GM19023 (cell line): Measurements from ENCODE around the gene INHBB.

Experiments used
- ATAC-seq: cut with Tn5 transposase; IDR thresholded peaks from one replicate; pipeline ENCODE4 v1.9.1; 2021; ENCODE audit warnings: mild to moderate bottlenecking, moderate library complexity; ENCODE audit not compliant: unreplicated experiment

INHBB gene

DNA sequence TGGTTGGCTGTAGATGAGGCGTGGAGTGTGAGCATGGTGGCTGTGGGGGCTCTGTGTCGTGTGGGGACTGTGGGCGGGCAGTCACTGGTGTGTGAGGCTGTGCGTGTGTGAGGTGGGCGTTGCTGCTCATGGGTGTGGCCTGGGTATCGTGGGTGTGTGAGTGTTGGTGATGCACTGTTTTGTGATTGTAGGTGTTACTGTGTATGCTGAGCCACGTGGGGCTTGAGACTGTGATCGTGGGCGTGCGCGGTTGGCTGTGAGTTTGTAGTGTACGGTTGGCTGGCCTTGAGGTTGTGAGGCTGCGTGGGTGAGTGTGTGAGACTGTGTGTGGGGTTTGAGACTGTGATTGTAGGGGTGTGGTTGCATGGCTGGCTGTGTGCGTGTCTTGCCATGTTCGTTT lies 8.5 kb downstream of the INHBB start:
- ATAC-seq, result no peak

DNA sequence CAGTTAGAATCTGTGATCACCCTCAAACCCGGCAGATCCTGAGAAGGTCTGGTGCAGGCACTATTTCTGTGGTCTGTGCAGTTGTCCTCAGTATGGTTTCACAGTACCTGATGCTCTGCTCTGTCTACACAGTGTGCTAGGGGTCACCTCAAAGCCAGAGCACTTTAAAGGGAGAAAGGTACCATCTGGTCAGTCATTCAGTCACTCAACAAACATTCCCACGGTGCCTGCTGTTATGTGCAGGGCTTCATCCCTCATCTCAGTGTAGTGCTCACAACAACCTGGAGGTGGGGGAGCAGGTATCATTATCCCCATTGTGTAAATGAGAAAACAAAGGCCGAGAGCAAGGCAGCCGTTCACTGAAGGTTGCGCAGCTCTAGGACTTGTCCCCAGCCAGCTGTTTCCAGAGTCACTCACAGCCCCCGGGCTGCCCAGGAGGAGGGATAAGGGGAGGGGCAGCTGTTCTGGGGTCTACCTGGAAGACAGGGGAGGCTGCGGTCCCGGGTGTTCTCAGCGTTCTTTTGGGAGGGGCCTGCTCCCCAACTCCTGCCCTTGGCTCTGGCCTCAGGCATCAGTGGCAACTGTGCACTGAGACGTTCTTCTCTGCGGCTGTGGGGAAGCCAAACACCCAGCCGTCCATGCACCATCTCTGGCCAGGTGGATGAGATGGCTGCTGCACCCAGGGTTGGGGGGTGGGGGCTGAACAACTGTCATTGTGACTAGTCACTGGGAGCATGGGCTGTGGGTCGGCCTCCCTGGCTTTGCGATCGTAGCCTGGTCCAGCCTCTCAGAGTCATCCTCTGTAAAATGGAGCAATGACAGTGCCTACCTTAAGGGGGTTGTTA lies 9.2 kb downstream of the INHBB start:
- no peak for ATAC-seq

DNA sequence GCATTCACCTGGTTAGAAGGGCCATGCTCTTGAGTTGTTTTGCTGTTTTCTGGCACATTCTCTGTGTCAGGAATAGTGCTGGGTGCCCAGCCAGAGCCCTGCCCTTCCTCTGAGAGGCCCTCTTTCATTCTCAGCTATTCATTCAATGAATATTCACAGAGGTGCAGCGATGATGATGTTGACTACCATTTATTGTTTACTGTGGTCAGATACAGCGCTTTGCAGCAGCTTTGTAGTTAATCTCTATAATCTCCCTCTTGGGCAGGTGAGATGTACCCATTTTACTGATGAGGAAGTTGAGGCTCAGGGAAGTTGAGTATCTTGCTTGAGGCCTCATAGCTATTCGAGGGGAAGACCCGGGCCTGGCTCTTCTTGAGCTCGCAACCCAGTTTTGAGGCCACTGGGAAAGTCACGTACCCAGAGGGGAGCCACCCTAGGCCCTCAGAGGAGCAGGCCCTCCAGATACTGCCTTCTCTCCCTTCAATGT lies 9.9 kb downstream of the INHBB start:
- ATAC-seq, result no peak

DNA sequence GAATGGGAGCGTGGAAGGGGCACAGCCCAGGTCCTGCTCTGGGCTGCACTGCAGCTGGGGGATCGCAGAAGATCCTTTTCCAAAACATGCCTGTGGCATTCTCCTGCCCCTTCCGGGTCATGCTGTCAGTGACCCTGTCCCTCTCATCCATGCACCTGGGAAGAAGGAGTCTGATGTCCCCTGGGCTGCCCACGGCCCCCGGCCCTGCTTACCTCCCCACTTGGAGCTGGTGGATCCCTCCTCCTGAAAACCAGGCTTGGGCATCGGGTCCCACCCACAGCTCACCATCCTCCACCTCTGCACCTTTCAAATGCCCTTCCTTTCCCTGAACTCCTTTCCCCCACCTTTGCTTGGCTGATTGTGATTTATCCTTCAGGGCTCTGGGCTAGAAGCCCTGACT lies 11.8 kb downstream of the INHBB start:
- ATAC-seq, result no peak

DNA sequence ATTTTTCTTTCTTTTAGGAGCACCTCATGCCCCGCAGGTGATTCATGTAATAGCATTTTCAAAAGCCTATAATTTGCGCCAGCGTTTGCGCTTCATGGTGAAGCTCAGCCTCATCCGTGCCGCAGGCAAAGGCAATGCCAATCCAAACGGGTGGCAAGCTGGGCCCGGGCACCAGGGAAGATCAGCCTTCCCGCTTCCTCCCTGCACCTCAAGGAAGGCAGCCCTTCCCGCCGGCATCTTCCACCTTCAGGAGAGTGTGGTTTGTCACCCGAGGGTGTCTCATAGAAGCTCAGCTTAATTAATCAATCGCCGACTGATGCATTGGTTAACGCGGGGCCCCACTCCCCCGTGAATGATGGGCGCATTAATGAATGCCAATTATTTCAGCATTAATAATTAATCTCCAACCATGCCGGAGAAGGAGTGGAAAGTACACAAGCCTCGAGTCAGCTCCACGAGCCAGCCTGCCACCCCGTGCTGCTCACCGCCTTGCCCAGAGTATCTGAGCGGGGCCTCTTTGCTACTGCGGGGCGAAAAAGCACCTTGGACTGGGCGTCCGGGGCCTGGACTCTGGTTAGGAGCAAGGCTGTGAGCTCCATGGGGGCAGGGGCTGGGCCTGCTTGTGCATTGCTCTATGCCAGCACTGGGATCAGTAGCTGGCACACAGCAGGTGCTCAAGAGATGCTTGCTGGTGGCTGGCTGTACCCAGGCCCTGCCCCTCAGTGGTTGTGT lies 13.0 kb downstream of the INHBB start:
- no peak for ATAC-seq

DNA sequence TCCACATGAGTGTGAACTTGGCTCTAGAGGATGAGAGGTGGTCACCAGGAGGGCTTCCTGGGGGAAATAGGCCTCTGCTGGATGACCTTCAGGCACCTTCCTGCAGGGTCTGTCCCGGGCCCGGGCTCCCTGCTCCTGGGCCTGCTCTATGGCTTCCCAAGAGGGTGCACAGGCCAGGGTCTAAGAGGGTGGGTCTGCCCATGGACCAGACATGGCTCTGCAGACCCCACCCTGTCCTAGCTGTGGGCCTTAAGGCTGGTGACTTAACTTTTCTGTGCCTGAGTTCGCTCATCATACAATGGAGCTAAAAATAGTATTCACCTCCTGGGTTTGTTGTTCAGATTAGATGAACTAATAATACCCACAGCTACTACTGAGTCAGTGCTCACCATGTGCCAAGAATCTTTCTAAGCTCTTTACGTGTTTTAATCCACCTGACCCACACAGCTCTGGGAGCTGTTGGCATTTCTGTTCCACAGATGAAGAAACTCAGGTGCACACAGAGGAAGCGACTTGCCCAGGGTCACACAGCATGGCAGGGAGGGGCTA lies 14.4 kb downstream of the INHBB start:
- no peak for ATAC-seq

DNA sequence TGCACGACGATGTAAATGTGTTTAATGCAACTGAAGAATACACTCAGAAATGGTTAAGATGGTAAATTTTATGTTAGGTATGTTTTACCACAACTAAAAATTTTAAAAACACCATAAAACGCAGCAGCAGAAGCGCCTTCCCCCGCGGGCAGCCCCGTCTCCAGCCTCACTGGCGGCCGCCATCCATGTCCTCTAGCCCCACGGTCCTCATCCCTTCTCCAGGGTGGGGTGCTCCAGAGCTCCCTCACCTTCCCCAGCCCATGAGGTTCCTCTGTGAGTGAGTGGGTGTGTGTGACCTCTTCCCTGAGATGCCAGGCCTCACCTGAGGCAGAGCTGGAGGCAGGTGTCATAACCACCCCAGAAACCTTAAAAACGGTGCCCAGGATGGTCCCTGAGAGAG lies 17.0 kb downstream of the INHBB start:
- no peak for ATAC-seq

DNA sequence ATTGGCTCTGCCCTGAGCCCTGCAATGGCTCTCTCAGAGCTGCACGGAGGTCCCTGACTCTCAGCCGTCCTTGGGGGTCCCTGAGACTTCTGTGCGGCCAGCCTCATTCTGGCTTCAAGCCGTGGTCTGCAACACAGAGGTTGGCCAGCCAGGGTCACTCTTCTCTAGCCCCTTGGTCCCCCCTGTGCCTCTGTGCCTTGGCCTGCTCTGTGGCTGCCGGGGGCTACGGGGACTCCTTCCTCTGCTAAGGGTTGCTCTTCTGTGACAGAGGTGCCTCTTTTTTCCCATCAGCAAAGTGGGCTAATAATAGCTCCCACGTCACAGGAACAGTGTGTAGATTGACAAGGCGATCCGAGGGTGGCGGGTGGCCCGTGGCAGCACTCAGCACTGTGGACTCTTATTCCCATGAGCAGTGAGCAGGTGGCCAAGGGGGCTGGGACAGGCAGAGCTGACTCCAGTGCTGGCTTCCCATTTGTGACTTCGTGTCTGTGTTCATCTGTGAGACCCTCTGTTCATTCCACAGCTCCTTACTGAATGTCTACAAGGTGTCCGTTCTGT lies 19.4 kb downstream of the INHBB start:
- ATAC-seq, result no peak

DNA sequence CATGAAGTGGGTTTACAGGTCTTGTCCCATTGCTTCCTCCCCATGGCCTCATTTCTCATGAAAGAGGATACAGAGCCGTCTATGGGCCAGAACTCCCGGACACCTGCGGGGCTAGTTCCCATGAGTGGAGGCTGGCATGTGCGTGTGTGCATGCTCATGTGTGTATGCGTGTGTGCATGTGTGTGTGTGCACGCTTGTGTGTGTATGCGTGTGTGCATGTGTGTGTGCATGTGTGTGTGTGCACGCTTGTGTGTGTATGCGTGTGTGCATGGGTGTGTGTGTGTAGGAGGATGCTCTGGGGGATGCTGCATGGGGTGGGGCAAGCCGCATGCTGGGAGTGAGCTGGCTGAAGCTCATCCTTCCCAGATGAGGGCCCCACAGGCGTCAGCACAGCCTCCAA lies 20.8 kb downstream of the INHBB start:
- no peak for ATAC-seq

DNA sequence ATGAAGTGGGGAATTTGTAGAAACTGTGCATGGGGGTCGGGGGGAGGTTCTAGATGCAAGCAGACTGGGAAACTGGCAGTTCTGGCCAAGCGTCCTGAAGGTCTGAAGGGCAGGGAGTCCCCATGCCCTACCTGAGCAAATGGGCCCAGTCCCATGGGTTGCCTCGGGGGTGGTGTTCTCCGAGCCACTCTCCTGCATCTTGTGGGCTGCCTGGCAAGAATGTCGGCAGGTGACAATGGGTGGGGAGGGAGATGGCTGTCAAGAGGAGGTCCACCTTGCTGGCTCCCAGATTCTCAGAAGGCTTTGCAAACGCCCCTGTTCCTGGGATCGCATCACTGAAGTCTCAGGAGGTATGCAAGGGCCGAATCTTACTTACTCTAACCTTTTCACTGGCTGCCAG lies 21.3 kb downstream of the INHBB start:
- no peak for ATAC-seq

DNA sequence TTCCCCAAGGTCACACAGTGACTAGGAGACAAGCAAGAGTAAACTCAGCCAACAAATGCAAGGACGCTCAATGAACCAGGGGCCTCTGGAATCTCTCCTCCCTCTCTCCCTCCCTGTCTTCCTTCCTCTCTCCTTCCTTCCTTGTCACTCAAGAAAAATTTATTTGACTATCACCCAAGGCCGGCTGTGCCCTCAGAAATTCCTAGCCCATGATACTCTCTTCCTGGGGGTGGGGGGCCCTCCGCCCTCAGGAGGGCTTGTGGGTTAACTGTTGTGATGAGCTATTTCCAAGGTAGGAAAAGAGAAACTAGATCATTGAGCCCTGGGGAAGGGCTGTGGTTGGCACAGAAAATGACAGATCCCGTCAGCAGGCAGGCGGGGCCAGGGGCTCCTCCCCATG lies 21.7 kb downstream of the INHBB start:
- ATAC-seq, result no peak

DNA sequence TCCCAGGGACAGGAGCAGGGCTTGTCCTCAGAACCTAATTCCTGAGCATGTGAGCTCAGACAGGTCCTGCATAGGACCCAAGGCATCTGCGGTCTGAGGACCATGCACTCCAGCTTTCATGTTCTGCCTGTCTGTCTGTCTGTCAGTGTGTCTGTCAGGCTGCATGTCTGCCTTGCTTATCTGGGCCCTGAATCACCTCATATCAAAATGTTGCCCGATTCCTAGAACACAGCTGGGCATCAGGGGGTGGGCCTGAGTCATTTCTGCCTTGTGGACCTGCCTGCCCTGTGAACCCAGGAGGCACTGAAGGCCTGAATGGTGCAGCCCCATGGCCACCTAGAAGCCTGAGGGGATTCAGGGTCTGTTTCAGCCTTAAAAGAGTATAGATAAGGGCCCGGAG lies 22.1 kb downstream of the INHBB start:
- ATAC-seq, result no peak

DNA sequence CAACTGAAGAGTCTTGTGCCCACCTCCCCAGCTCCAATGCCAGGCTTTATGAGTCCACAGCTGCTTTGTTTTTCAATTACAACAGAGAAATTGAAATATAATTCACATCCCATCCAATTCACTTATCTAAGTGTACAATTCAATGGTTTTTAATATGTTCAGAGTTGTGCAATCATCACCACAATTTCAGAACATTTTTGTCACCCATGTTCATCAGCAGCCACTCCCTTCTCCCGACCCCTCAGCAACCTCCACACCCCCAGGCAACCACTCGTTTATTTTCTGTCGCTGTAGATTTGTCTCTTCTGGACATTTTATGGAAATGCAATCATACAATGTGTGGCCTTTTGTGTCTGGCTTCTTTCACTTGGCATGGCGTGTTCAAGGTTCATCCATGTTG lies 23.3 kb downstream of the INHBB start:
- no peak for ATAC-seq

DNA sequence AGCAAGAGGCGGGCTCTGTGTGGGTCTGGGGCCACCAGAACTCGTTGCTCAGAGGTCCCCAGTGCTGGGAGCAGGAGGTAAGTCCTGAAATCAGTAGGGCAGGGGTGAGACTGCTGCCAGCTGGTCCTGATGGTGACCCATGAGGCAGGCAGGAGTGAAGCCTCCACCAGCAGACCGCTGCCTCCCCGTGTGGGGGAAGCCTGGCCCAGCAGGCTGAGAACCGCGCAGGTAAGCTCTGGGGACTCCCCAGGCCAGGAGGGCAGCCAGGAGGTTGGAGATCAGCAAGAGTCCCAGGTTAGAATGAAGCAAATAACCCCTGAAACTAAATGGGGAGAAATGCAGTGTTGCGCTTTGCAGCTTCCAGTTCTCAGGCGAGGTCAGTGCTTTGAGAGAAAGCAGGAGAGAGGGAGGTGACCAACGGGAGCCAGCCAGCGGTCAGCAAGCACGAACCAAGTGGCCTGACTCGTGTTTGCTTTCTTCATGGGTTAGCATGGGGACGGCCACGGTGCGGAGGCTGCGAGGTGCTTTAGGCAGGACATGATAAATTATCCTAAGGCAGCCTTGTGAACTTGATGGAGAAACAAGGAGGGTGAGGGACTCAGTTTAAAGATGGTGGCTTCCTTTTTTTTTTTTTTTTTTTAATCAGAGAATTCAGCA lies 26.2 kb downstream of the INHBB start:
- no peak for ATAC-seq

DNA sequence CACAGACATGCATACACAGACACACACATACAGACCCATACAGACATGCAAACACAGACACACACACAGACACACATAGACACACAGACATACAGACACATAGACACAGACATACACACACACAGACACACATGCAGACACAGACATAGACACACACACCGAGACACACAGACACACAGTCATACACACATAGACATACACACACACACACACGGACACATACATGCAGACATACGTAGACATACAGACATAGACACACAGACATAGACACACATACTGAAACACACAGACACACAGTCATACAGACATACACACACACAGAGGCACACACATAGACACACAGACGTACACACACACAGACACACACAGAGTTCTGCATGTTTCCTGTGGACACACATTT lies 26.9 kb downstream of the INHBB start:
- ATAC-seq, result no peak

DNA sequence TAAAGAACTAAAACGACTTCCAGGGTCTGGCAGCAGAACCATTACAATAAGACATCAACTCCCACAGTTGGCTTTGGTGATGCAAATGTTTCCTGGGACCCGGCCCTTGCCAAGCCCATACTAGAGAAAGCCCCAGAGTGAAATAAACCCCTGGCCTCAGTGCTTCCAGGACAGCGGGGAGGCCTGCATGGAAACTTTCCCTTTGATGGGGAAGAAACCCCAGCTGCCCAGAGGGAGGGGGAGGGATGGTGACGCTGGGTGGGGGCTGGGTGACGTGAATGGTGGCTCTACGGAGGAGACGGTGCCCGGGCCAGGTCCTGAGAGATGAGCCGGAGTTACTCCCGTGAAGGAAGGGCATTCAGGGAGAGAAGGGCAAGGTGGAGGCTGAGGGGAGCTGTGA lies 27.5 kb downstream of the INHBB start:
- no peak for ATAC-seq

DNA sequence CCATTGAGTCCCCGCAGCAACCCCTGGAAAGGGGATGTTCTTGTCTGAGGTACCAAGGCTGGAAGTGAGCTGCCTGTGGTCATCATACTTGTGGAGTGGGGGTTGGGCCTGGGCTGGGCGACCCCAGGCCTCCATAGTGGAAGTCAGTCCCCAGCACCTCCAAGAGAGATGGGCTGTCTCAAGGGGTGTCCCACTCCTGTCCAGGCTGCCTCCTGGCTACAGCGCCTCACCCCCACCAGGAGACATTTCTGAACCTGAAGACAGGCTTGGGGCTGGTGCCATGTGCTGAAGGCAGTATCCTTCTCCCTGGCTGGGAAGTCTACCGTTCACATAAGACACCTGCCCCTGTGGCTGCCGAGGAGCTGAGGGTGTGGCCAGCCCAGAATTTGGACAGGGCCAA lies 28.9 kb downstream of the INHBB start:
- no peak for ATAC-seq

DNA sequence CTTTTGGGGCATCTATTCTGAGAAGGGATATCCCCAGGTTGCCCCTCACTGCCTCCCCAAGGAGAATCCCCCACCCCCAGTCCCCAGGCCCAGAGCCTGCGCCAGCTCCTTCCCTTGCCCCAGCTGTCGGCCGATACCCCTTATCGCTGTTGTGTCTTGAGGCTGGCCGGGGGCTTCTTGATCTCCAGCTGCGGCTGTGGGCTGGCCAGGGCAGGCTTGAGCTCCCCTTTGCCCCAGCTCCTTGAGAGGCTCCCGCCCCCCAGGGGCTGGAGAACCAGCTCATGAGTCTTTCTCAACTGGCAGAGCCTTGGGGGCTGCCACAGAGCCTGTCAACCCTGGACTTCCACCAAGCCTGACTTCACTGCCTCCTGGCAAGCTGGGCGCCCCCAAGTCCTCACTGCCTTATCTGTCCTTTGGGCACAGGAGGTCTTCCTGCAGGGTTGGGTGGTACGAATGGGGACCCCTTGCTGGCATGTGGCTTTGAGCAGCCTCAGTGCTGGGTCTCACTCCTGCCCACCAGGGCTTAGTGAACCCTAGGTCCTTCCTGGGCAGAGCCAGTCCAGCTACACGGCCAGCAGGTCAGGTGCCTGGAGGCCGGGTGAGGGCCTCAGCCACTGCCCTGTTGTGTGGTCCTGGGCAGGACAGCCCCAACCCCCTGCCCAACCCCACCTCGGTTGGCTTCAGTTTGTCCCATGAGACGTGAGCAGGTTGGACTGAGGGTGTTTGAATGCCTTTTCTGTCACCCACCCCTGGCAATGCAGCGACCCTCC lies 29.5 kb downstream of the INHBB start:
- no peak for ATAC-seq

DNA sequence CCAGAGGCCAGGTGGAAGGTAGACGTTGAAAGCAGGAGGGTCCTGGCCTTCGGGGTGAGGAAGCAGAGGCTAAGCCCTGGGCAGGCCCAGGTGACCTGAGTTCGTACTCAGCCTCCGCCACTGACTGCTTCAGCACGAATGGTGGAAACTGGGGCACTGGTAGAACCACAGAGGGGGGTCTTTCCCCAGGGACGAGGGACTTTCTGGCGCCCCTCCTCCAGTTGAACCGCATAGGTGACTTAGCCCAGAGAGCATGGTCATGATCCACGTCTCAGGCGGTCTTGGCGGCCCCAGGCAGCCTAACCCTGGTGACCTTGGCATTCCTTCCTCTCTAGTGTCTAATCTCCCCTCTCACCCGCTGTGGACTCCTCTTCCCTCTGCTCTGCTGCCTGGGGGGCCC lies 30.2 kb downstream of the INHBB start:
- no peak for ATAC-seq
